GM04504 (cell line): Measurements from ENCODE around the gene TXLNB.
A peak's percentile ranks its signal among the peaks of the same experiment; 100 is the strongest.

Experiments
- DNase-seq: peaks from one replicate; pipeline ENCODE4 v3.0.0-alpha.2; 2012; ENCODE audit warnings: low read depth

Gene TXLNB

GRCh38 chr6:139291813-139292619 lies at the start of gene TXLNB:
Gene TXLNB (minus strand): TSS chr6:139291998. CDS start chr6:139288899, 3,099 bp downstream.
- DNase-seq, result no peak

- DNase-seq, result no peak
These were observed 49.3 kb upstream of the TXLNB start for GRCh38 chr6:139341060-139341459.

- peak; percentile 61 for DNase-seq
These were observed 47.0 kb upstream of the TXLNB start for GRCh38 chr6:139338795-139339194.

DNA sequence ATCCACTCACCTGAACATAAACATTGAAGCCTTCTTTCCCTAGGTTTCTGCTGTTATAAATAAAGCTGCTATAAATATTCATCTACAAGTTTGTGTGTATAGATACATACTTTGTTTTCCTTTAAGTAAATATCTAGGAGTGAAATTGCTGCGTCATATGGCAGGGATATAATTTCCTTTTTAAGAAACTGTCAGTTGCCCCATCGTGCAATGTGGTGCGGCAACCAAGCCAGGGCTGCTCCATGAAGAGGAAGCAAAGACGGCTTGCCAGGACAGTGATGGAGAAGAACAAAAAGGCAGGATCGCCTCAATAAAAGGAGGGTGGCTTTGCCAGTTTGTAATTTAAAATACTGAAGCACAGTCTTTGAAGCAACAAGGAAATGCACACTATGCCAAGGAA lies 46.0 kb upstream of the TXLNB start:
- no peak for DNase-seq

DNA sequence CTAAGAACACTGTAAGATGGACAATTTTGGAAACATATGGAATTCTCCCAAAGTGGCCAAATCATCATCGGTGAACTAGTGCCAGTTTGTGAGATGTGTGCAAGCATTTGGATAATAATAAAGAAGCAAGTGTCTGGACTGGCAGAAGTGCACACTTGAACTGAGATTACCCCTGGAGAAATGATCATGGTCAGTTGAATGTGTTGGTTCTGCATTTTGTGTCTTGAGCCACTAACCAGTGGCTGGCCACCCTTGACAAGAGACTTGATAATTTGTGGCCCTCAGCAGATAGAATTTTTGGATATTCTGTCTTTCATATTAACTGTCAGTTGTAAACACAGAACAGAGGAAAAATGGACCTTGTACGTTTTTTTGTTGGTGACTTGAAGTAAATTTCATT lies 45.2 kb upstream of the TXLNB start:
- DNase-seq, result no peak

- DNase-seq, result no peak
These were observed 44.7 kb upstream of the TXLNB start for GRCh38 chr6:139336488-139336887.

DNA sequence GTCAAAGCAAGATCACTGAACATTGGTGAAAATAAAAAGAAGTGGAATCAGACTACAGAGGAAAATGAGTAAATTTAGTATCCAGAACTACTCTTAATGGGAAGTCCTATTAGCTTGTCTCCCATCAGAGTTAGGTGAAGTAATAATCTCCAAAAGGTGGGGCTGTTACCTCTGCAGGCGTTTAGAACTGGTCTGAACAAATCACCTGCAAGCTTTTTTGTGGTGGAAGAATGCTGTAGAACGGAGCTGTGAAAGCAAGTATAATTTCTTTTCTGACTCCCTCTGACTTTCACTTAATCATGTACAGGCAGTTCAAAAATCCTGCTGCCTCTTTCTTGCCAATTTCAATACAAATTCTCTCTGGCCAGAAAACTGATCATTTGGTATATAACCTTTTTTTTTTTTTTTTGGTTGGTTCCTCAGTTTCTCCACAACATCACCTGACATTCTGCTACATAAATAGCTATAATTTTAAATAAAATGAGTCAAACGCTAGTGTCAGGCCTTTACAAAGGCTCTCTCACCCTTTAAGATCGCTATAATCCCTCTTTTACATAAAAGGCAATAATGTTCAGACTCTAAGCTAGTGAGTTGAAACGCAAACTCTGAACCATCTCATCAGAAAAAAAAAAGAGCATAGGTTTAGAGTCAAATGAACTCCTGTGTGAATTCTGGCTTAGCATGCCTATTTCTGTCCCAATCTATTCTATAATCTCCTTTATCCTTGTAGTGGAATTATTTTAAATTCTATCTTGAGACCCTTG lies 43.8 kb upstream of the TXLNB start:
- no peak for DNase-seq

DNA sequence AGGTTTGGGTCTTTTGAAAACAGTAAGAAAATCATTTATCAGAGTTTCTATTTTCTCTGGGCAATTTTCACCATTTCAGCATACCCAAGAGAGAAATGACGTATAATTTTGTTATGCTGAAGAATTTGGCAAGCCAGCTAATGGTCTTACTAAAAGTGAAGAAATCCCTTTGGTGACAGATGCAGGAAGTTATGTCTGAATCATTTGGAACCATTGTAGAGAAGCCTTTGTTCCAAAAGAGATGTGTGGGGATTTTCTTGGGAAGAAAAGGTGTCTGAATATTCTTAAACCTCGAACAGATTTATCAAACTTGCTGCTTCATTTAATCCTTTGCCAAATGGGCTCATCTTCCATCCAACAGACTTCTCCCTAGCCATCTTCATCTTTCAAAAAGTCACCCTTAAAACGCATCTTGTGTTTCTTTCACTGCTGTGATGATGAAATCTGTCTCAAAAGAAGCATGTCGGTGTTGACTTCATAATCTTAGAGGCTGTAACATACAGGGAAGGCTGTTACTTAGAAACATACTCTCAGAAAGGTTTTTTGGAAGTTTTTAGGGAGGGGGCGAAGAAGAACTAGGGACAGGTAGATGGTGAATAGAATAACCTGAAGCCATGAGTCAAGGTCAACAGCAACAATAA lies 43.1 kb upstream of the TXLNB start:
- DNase-seq, result peak; percentile 83

DNA sequence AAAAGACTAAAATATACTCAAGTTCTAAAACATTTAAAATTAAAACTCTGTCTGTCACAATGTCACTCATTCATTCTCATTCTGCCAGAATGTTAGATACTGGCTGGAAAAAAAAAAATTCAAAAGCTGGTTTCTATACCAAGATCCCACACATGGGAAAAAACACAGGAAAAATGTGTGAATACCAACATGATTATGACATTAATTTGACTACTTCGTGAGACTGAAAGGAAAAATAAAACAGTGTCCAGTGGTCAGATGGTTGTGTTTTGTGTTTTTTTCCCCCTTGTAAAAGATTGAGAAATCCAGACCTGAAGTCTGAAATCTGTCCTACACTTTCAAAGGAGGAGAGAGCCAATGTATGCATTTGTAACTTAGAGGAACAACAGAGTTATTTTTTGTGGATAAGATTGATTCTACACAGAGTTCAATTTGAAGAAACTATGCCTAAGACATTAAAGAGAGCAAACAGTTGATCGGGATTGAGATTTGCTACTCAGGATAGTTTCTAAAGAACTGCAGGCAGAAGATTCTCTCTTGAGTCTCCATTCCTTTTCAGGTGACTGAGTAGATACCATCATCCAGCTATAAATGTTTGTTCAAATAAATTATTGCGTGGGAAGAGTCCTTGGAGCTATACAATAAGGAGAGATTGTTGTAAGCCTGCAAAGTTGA lies 39.2 kb upstream of the TXLNB start:
- DNase-seq, result no peak

DNA sequence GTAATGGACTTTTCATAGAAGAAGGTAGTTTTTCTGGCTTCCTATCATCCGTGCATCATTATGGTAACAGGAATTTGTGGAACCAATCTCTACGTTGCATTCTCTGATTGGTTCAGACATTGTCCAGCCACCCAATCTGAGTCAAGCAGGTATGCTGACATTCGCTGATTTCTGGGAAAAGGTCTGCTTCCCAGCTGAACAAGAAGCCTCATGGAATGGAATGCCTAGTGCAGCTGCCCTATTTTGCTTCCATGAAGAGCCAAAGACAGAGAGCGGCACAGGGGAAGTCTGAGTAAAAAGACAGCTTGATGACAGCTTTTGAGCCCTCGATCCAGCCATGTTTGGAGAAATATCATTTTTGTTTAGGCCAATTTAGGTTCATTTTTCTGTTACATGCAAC lies 38.5 kb upstream of the TXLNB start:
- no peak for DNase-seq

- no peak for DNase-seq
These were observed 37.4 kb upstream of the TXLNB start for GRCh38 chr6:139329224-139329623.

DNA sequence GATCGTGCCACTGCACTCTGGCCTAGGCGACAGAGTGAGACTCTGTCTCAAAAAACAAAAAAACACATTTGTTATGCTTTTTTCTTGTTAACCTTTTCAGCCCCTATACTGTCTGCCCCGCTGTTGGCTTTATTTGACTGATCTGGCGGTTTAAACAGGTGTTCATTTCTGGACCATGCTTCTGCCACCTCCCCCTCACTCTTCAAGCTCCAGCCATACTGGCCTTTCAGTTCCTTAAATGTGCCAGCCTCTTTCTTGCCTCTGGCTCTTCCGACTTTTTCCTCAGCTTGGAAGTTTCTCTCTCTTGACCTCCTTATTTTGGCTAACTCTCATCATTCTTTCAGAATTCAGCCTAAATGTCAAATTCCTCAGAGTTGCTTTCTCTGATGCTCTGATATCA lies 35.2 kb upstream of the TXLNB start:
- DNase-seq, result no peak

DNA sequence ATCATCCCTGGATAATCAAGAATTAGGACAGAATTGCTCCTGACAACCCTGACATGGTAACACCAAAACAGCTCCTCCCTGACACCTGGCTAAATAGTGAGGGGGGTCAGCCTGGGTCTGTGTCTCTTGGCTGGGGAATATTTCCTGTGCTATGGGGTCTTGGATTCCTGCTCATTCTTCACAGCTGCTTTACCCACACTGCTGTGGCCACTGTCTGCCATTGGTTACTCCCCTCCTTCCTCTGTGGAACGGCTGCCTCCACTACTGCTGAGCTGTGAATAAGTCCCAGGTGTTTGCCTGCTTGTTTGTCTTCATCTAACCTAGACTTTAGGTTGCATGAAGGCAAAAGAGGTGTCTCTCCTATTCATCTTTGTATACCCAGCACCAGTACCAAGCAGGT lies 33.9 kb upstream of the TXLNB start:
- DNase-seq, result no peak

GRCh38 chr6:139325125-139325524 lies 33.3 kb upstream of the TXLNB start:
- DNase-seq, result no peak

- no peak for DNase-seq
These were observed 32.4 kb upstream of the TXLNB start for GRCh38 chr6:139324301-139324555.

GRCh38 chr6:139323511-139324300 lies 31.9 kb upstream of the TXLNB start:
- peak; percentile 47 for DNase-seq

DNA sequence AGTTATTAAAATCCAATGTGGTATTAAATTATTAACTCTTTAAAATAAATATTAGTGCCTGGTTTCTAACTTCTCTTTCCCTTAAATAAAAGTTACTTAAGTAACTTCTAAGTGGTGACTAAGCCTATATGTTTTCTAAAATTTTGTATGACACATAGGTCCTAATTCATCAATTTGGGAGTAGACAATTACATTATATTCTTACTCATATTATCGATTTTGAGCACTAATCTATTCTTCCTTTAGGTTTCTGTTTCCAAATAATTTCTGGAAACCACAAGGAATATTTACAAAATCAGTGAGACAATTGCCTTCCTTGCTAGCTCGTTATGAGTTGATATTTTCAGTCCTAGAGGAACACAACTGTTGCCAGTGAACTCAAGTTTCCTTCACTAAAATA lies 28.3 kb upstream of the TXLNB start:
- no peak for DNase-seq

GRCh38 chr6:139316622-139317317 lies 25.0 kb upstream of the TXLNB start:
- DNase-seq, result no peak

DNA sequence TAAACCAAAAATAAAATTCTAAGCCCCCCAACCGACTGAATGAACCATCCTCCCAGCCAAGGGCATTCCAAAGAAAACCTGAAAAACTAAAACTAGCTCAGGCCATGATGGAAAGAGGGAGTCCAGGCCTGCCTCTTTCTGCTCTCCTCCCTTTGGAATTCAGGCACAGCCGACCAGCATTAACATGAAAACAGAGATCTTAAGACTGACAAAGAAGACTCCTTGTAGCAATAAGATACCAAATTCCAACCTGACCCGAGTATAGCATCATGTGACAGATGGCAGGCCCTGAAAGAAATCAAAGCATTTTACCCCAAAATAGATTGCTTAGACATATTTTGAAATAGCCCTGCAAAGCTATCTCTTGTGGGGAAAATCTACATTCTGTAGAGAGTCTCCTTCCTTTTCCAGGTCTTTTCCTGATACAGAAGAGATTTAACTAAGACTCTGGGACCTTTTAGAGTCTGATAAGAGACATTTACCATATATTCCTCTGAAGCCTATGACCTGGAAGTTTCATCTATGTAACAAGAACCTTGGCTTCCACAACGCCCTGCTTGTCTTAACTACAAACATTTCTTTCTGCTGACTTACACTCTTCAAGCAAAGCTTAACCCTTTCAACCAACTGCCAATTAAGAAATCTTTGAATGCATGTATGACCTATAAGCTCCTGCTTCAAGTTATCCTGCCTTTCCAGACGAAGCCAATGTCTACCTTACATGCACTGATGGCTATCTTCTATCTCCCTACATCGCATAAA lies 22.2 kb upstream of the TXLNB start:
- no peak for DNase-seq

- no peak for DNase-seq
These were observed 21.4 kb upstream of the TXLNB start for GRCh38 chr6:139313229-139313628.

DNA sequence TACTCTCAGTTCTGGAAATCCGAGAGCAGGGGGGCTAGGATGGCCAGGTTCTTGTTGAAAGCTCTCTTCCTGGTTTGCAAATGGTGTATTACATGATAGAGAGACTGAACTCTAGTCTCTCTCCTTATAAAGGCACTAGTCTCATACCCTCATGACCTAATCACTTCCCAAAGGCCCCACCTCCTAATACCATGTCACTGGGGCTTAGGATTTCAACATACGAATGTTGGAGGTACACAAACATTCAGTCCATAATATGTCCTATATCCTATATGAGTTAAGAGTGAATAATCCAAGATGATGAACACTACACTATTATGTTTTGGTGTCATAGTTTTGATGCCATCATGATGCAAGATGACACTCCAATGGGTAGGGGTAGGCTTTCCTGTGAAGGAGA lies 20.0 kb upstream of the TXLNB start:
- DNase-seq, result no peak
